Activated CD4-positive, alpha-beta T cell treated with anti-CD3 and anti-CD28 coated beads, Interleukin-2, amount 50 U/mL, for 16 hours (primary cell): ENCODE data around the gene NBAS.

Experiments used
- DNase-seq: peaks from one replicate; pipeline ENCODE4 v3.0.0-alpha.2; 2020

Gene NBAS

GRCh38 chr2:15400240-15400826 is 160.8 kb downstream of the NBAS start:
- no peak for DNase-seq

GRCh38 chr2:15399241-15399640 is 161.9 kb downstream of the NBAS start:
- DNase-seq, result no peak

GRCh38 chr2:15391751-15392150 is 169.4 kb downstream of the NBAS start:
- DNase-seq, result no peak

- no peak for DNase-seq
Measured at GRCh38 chr2:15389895-15390294, 171.2 kb downstream of the NBAS start.

- no peak for DNase-seq
Measured at GRCh38 chr2:15389326-15389700, 171.8 kb downstream of the NBAS start.

GRCh38 chr2:15388406-15389325 is 172.5 kb downstream of the NBAS start:
- no peak for DNase-seq

- no peak for DNase-seq
Measured at GRCh38 chr2:15385184-15385583, 175.9 kb downstream of the NBAS start.

- DNase-seq, result no peak
Measured at GRCh38 chr2:15383695-15384350, 177.3 kb downstream of the NBAS start.

- DNase-seq, result peak; percentile 45
Measured at GRCh38 chr2:15378148-15378908, 182.8 kb downstream of the NBAS start.

GRCh38 chr2:15377202-15377601 is 183.9 kb downstream of the NBAS start:
- DNase-seq, result no peak

- DNase-seq, result no peak
Measured at GRCh38 chr2:15372019-15372418, 189.1 kb downstream of the NBAS start.

GRCh38 chr2:15369129-15369528 is 192.0 kb downstream of the NBAS start:
- DNase-seq, result no peak

GRCh38 chr2:15367715-15368114 is 193.4 kb downstream of the NBAS start:
- DNase-seq, result no peak

- DNase-seq, result no peak
Measured at GRCh38 chr2:15367205-15367604, 193.9 kb downstream of the NBAS start.

GRCh38 chr2:15365411-15365810 is 195.7 kb downstream of the NBAS start:
- no peak for DNase-seq

- no peak for DNase-seq
Measured at GRCh38 chr2:15364561-15364960, 196.6 kb downstream of the NBAS start.

- no peak for DNase-seq
Measured at GRCh38 chr2:15363734-15364133, 197.4 kb downstream of the NBAS start.

GRCh38 chr2:15363142-15363541 is 198.0 kb downstream of the NBAS start:
- peak; percentile 3 for DNase-seq

- no peak for DNase-seq
Measured at GRCh38 chr2:15359716-15360531, 201.2 kb downstream of the NBAS start.

- DNase-seq, result no peak
Measured at GRCh38 chr2:15357922-15358321, 203.2 kb downstream of the NBAS start.

GRCh38 chr2:15357186-15357585 is 203.9 kb downstream of the NBAS start:
- DNase-seq, result no peak

- DNase-seq, result no peak
Measured at GRCh38 chr2:15355386-15355785, 205.7 kb downstream of the NBAS start.
